ENCODE measurements around the gene RIPK4.
A peak's percentile ranks its signal among the peaks of the same experiment; 100 is the strongest.

RIPK4 gene

GRCh38 chr21:41691205-41692184, 75.4 kb downstream of the RIPK4 start:
- Histone ChIP-seq H3K4me2 (ENCODE audit: low read length) (no peak overlapping the region), H2BK5ac (ENCODE audit: low read length) (no peak overlapping the region), H3K27ac (ENCODE audit: low read depth, low read length) (no peak overlapping the region), H4K5ac (ENCODE audit: low read length) (no peak overlapping the region), H3K18ac (ENCODE audit: low read length) (no peak overlapping the region), H3K36me3 (ENCODE audit: control insufficient read depth, insufficient read depth, low read length) (no peaks in the 10 kb centered on the region), H2BK15ac (replicated peaks; ENCODE audit: low read depth) (no peak overlapping the region), H2BK120ac (ENCODE audit: low read depth, low read length) (no peak overlapping the region), H3K4ac (ENCODE audit: low read depth, low read length) (no peak overlapping the region), H3K79me1 (ENCODE audit: low read length) (no peaks in the 10 kb centered on the region), H3K27me3 (ENCODE audit: insufficient read depth, low read length, poor library complexity) (no peaks in the 10 kb centered on the region), H3K4me1 (ENCODE audit: control insufficient read depth, low read depth, low read length) (peaks cover 5% of the 10 kb centered on the region), H3K4me3 (ENCODE audit: low read length) (no peak overlapping the region), H2AK5ac (ENCODE audit: low read length) (no peak overlapping the region), H3K56ac (ENCODE audit: low read length) (no peak overlapping the region), H4K8ac (ENCODE audit: low read depth, low read length) (no peak overlapping the region), H3K79me2 (ENCODE audit: control insufficient read depth, insufficient read depth, low read length) (no peaks in the 10 kb centered on the region), H3K23ac (ENCODE audit: low read length) (no peak overlapping the region), H3K9ac (ENCODE audit: low read length) (no peak overlapping the region)
- DNase-seq: peak; percentile 46
- WGBS (ENCODE audit: extremely low coverage, insufficient coverage, low lambda C conversion rate): no CpG with 5 or more reads among the region's 12 CpGs

Small RNAs within 50 kb of the gene (small RNA-seq; reads per million reads assigned to genes)
- 0.54 reads per million for gene MIR6814 (ENCODE audit: insufficient read depth)
